ENCODE data around the gene CRABP2. TPM values are rescaled to one million over a fixed set of nuclear protein-coding genes. Genes with fewer than 3 reads are reported as not detected.

CRABP2 gene
- total and polyA plus RNA-seq, 2 of the 13 experiments (the other 11 are each of a cell fraction or from before 2014, with no cell fraction given), result 0.40 to 0.60 TPM

- TF ChIP-seq PRDM15 (CRISPR knock-in tag; IDR thresholded peaks at IDR 0.05) (no peak), ATAD3A (CRISPR knock-in tag; IDR thresholded peaks at IDR 0.05) (no peak), ATF1 (CRISPR knock-in tag; IDR thresholded peaks at IDR 0.05) (no peak), TFDP1 (CRISPR knock-in tag; IDR thresholded peaks at IDR 0.05; ENCODE audit: borderline replicate concordance) (peak; percentile 75; the same call in 1 of the 2 replicates), HOXA5 (CRISPR knock-in tag; IDR thresholded peaks at IDR 0.05) (0 out of 2 replicates have a peak, but pooled peaks have one; percentile 16), KAT8 (CRISPR knock-in tag; IDR thresholded peaks at IDR 0.05) (no peak; the same call in 1 of the 2 replicates), CAMTA2 (CRISPR knock-in tag; IDR thresholded peaks at IDR 0.05; ENCODE audit: borderline replicate concordance) (no peak), KDM3A (CRISPR knock-in tag; IDR thresholded peaks at IDR 0.05; ENCODE audit: low read depth) (no peak), RCOR2 (CRISPR knock-in tag; IDR thresholded peaks at IDR 0.05) (no peak)
- TF ChIP-seq, protein P1, sequence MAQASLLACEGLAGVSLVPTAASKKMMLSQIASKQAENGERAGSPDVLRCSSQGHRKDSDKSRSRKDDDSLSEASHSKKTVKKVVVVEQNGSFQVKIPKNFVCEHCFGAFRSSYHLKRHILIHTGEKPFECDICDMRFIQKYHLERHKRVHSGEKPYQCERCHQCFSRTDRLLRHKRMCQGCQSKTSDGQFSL (CRISPR knock-in tag; IDR thresholded peaks at IDR 0.05), result peak; percentile 19; the same call in 1 of the 2 replicates
- TF ChIP-seq, protein P2, sequence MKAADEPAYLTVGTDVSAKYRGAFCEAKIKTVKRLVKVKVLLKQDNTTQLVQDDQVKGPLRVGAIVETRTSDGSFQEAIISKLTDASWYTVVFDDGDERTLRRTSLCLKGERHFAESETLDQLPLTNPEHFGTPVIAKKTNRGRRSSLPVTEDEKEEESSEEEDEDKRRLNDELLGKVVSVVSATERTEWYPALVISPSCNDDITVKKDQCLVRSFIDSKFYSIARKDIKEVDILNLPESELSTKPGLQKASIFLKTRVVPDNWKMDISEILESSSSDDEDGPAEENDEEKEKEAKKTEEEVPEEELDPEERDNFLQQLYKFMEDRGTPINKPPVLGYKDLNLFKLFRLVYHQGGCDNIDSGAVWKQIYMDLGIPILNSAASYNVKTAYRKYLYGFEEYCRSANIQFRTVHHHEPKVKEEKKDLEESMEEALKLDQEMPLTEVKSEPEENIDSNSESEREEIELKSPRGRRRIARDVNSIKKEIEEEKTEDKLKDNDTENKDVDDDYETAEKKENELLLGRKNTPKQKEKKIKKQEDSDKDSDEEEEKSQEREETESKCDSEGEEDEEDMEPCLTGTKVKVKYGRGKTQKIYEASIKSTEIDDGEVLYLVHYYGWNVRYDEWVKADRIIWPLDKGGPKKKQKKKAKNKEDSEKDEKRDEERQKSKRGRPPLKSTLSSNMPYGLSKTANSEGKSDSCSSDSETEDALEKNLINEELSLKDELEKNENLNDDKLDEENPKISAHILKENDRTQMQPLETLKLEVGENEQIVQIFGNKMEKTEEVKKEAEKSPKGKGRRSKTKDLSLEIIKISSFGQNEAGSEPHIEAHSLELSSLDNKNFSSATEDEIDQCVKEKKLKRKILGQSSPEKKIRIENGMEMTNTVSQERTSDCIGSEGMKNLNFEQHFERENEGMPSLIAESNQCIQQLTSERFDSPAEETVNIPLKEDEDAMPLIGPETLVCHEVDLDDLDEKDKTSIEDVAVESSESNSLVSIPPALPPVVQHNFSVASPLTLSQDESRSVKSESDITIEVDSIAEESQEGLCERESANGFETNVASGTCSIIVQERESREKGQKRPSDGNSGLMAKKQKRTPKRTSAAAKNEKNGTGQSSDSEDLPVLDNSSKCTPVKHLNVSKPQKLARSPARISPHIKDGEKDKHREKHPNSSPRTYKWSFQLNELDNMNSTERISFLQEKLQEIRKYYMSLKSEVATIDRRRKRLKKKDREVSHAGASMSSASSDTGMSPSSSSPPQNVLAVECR (CRISPR knock-in tag; IDR thresholded peaks at IDR 0.05; ENCODE audit: borderline replicate concordance), result peak; percentile 70
- TF ChIP-seq, protein P3, sequence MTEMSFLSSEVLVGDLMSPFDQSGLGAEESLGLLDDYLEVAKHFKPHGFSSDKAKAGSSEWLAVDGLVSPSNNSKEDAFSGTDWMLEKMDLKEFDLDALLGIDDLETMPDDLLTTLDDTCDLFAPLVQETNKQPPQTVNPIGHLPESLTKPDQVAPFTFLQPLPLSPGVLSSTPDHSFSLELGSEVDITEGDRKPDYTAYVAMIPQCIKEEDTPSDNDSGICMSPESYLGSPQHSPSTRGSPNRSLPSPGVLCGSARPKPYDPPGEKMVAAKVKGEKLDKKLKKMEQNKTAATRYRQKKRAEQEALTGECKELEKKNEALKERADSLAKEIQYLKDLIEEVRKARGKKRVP (CRISPR knock-in tag; IDR thresholded peaks at IDR 0.05), result no peak; a peak in 1 of 4 replicates
- TF ChIP-seq, protein P4, sequence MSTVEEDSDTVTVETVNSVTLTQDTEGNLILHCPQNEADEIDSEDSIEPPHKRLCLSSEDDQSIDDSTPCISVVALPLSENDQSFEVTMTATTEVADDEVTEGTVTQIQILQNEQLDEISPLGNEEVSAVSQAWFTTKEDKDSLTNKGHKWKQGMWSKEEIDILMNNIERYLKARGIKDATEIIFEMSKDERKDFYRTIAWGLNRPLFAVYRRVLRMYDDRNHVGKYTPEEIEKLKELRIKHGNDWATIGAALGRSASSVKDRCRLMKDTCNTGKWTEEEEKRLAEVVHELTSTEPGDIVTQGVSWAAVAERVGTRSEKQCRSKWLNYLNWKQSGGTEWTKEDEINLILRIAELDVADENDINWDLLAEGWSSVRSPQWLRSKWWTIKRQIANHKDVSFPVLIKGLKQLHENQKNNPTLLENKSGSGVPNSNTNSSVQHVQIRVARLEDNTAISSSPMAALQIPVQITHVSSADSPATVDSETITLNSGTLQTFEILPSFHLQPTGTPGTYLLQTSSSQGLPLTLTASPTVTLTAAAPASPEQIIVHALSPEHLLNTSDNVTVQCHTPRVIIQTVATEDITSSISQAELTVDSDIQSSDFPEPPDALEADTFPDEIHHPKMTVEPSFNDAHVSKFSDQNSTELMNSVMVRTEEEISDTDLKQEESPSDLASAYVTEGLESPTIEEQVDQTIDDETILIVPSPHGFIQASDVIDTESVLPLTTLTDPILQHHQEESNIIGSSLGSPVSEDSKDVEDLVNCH (CRISPR knock-in tag; IDR thresholded peaks at IDR 0.05), result no peak
These were observed 41.6 kb upstream of the CRABP2 start (continued) for GRCh38 chr1:156746728-156747631.
